ENCODE measurements around the gene AIRE.

The AIRE gene

DNA sequence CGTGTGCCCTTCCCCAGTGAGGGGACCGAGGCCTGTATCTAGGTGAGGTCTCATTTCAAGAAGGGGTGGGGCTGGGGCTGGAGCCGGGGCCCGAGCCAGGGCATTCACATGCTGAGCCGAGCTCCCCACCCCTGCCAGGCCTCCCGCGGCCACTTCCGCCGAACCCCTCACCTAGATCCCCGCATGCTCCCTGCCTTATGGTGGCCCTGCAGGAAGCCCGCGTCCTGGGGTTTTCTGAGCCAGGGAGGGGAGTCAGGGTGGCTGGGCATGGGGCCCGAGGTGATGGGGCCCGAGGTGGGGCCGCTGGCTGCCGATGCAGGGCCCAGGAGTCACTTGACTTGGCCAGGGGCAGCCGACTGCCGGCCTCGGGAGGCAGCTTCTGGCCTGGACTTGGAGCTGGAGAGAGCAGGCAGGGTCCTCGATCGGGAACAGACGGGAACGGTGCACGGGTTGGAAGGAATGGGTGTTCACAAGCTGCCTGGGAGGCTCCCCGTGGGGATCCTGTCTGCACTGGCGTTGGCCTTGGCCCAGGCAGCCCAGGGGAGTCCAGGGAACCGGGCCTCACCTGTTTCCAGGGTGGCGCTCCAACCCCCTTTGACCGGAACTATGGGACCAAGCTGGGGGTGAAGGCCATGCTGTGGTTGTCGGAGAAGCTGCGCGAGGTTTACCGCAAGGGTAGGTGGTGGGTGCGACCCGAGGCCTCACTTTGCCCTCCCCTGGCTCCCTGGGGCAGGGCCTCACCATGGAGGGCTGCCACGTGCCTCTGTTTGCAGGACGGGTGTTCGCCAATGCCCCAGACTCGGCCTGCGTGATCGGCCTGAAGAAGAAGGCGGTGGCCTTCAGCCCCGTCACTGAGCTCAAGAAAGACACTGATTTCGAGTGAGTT, 40.0 kb downstream of the AIRE start:
- DNase-seq = no peak

- DNase-seq = no peak
Measured at GRCh38 chr21:44326272-44326647, 40.6 kb downstream of the AIRE start.

DNA sequence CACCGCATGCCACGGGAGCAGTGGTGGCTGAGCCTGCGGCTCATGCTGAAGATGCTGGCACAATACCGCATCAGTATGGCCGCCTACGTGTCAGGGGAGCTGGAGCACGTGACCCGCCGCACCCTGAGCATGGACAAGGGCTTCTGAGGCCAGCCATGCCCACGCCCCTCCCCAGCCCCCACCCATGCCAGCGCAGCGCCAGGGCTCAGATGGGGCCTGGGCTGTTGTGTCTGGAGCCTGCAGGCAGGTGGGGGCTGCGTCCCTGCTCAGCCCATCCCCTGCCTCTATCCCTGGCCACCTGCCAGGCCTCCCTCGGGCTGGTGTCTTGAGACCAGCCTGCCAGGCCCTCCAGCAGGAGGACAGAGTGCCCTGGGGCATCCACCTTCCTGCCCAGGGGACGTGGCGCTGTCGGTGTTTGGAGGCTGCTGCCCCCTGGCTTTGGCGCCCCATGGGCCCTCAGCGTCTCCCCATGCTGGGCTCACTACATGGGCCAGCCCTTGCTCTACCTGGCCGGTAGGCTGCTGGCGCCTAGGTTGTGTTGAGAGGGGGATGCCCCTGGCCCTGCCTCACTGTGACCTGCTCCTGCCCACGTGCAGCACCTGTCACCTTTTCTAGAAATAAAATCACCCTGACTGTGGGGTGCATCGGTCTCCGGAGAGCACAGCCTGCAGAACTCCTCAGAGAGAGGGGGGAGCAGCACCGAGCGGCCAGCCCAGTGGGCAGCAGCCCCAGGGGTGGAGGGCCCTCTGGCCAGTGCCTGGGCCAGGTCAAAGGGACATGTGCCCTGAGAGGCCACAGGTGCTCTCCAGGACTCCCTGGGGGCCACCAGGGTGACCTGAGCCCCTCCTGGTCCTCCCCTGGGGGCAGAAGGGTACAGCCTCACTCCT, 41.3 kb downstream of the AIRE start:
- no peak for DNase-seq

- no peak for DNase-seq
Measured at GRCh38 chr21:44327603-44327974, 41.9 kb downstream of the AIRE start.

DNA sequence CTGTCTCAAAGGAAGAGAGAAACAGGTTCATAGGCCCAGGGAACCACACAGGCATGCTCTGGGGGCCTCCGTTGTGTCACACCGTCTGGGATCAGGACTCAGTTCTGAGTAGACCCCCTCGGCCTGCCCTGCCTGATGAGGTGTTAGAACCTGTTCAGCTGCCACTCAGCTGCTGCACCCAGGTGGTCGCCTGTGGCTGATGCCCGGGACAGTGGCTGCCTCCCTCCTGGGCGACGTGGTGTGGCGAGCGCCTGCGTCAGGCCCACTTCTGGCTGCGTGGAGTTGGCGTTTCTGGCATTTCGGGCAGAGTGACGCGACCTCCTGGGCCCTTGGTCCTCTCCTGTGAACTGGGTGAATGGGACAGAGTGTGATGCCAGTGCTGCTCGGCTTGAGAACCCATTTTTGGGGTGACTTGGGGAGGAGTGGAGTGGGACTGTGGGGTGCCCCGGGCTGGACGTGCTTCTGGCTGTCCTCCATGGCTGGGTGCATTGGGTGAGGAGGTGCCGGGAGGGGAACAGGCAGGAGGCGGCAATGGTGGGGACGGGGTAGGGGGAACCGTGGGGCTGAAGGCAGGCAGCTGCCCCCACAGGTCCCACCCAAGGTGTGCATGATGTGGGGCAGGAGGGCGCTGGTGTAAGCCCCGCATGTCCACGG, 42.7 kb downstream of the AIRE start:
- DNase-seq = no peak

- no peak for DNase-seq
Measured at GRCh38 chr21:44329086-44329889, 43.6 kb downstream of the AIRE start.

GRCh38 chr21:44329971-44330681, 44.5 kb downstream of the AIRE start:
- DNase-seq = no peak

DNA sequence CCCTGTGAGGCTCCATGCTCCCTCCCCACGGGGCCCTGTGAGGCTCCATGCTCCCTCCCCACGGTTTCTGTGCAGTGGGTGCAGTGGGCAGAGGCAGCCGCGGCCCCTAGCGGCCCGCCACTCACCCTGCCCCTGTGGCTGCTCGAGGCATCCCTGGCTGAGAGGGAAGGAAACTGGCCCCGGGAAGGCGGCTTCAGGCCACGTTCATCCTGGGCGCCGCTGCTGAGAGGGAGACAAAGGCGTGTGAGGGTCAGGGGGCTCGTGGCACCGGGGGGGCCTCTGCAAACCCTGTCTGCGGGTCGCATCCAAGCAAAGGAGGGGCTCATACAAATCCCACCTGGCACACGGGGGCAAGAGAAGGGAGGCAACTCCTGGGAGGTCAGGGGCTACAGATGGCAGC, 45.0 kb downstream of the AIRE start:
- DNase-seq = no peak

- no peak for DNase-seq
Measured at GRCh38 chr21:44331209-44331608, 45.5 kb downstream of the AIRE start.

GRCh38 chr21:44331650-44332307, 46.1 kb downstream of the AIRE start:
- no peak for DNase-seq

GRCh38 chr21:44332383-44332782, 46.7 kb downstream of the AIRE start:
- no peak for DNase-seq

GRCh38 chr21:44332965-44333364, 47.3 kb downstream of the AIRE start:
- DNase-seq = no peak

DNA sequence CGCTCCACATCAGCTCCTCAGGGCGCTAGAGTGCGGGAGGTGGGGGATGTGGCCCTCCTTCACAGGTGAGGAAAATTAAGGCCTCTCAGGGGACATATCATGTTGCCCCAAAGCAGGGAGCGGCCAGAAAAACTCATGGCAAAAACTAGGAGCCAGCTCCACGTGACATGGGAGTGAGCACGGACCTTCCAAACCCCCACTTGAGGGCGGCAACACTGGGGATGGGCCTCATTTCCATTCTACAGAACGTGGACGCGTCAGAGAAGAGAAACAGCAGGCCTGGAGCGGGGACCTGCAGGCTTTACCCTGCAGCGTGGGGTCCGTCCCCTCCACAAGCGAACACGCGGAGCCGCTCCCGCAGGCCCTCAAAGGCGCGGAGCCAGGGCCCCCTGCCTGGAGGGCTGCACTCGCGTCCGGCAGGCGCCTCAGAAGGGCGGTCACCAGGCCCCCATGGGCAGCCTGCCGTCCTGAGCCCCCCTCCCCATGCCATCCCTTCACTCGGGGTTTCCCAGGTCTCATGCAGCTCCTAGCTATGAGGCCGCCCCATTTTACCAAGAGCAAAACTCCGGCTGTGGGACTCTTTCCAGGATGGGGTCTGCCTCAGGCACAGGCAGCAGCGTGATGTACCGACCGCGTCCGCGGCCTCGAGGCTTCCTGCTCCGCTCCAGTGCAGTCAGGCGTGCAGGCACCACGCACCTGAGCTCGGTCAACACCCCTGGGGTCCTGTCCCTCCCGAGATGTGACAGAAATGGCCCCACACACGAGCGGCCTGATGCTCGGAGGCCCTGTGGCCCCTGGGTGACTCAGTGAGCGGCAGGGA, 48.0 kb downstream of the AIRE start:
- no peak for DNase-seq

- no peak for DNase-seq
Measured at GRCh38 chr21:44334329-44335030, 48.8 kb downstream of the AIRE start.

DNA sequence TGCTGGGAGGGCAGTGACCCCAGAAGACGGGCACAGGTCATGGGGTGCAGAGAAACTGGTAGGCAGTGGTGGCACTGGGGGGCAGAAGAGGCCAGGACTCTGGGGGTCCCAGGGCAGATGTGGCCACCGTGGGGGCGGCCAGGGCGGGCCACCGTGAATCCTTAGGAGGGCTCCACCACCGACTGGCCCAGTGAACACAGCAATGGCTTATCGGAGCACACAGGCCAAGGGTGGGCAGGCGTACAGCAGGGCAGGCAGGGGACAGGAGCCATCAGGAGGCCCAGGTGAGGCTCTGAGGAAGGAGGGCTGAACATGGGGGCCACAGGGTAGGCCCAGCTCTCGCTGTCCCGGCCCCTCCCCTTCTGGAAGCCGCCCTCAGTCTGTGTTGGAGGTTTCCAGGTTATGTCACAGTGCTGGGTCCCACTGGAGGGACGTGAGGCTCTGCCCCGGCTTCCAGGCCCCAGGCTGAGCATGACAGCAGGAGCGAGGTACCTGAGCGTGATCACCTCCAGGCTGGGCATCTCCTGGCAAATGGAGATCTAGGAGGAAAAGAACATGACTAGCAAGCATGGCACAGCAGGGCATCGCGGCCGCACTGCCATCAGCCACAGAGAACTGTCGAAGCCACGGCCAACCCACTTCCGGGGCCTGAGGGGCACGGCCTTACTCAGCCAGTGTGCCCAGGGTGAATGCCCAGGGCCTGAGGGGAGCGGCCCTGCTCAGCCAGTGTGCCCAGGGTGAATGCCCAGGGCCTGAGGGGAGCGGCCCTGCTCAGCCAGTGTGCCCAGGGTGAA, 49.8 kb downstream of the AIRE start:
- DNase-seq = no peak

DNA sequence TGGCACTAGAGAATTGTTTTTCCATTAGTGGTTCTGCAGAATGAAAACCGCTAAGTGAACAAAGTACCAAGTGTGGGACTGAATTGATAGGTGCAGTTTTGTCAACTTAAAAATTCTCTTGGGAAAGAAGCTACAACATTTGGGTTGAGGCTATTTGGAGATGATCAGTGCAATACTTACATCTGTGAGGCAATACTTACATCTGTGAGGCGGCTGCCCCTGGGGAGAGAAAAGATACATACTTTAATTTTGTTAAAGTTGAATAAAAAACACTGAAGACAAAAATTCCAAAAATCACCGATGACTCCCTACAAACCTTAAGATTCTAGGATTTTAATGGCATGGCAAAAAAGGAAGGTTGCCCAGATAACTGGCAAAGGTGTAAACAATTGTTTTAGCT, 51.8 kb downstream of the AIRE start:
- no peak for DNase-seq

GRCh38 chr21:44337941-44338895, 52.5 kb downstream of the AIRE start:
- DNase-seq = peak in 1 of 2 experiments; percentile 62

All from activated T-cell treated with anti-CD3 and anti-CD28 coated beads, Interleukin-2, amount 50 U/mL, for 48 hours (primary cell).